ENCODE results near the gene PRKAA1. TPM values are rescaled to one million over a fixed set of nuclear protein-coding genes. Genes with fewer than 3 reads are reported as not detected.

Gene PRKAA1
- total and polyA plus RNA-seq, 2 of the 13 experiments (the other 11 are each of a cell fraction or from before 2014, with no cell fraction given): 36.6 to 58.0 TPM

- no peak for TF ChIP-seq ZNF138 (CRISPR knock-in tag; IDR thresholded peaks at IDR 0.05; ENCODE audit: low read depth)
- no peak for TF ChIP-seq ZNF792 (CRISPR knock-in tag; IDR thresholded peaks at IDR 0.05)
- TF ChIP-seq ZNF724P (CRISPR knock-in tag; IDR thresholded peaks at IDR 0.05; ENCODE audit: borderline replicate concordance): no peak
- TF ChIP-seq AHR (CRISPR knock-in tag; IDR thresholded peaks at IDR 0.05): no peak
- no peak for TF ChIP-seq THRA (CRISPR knock-in tag; IDR thresholded peaks at IDR 0.05; ENCODE audit: borderline replicate concordance)
These were observed 82.2 kb downstream of the PRKAA1 start (continued) for GRCh38 chr5:40716000-40716399.

GRCh38 chr5:40714001-40714400, 84.2 kb downstream of the PRKAA1 start:
- no peak for FAIRE-seq
- in situ Hi-C loops (cut with HindIII; ENCODE audit: extremely low pct_ligation_motif_present, low pct_unique_long_range_greater_than_20kb): no loop called here
- no peaks in the 10 kb centered on the region for H3K9me3 ChIP-seq (ENCODE audit: low read length)
- no peak for TF ChIP-seq CENPT (CRISPR knock-in tag; IDR thresholded peaks at IDR 0.05; ENCODE audit: low read depth)
- TF ChIP-seq ZBTB7B (CRISPR knock-in tag; IDR thresholded peaks at IDR 0.05): no peak
- TF ChIP-seq ATF6 (CRISPR knock-in tag; conservative IDR thresholded peaks at IDR 0.05): no peak
- no peak for TF ChIP-seq ZBTB38 (CRISPR knock-in tag; IDR thresholded peaks at IDR 0.05)
- TF ChIP-seq NCOR1 (IDR thresholded peaks at IDR 0.05; ENCODE audit: borderline replicate concordance, low read length): no peak
- no peak for TF ChIP-seq CBFB (CRISPR knock-in tag; IDR thresholded peaks at IDR 0.05)
- TF ChIP-seq MAFK (conservative IDR thresholded peaks at IDR 0.05 in 1 of 2, IDR thresholded peaks at IDR 0.05 in 1 of 2; ENCODE audit: low read length in 2 of 2): no peak
- TF ChIP-seq ADNP (CRISPR knock-in tag; IDR thresholded peaks at IDR 0.05): no peak
- no peak for TF ChIP-seq IKZF4 (CRISPR knock-in tag; IDR thresholded peaks at IDR 0.05; ENCODE audit: borderline replicate concordance, low read depth, not compliant biosample characterization)
- TF ChIP-seq KDM2A (CRISPR knock-in tag; IDR thresholded peaks at IDR 0.05; ENCODE audit: borderline replicate concordance, low read depth): no peak
- no peak for TF ChIP-seq BHLHE40 (IDR thresholded peaks at IDR 0.05; ENCODE audit: low read length)
- no peak for TF ChIP-seq ZNF567 (CRISPR knock-in tag; IDR thresholded peaks at IDR 0.05; ENCODE audit: borderline replicate concordance)
- no peak for TF ChIP-seq BCLAF1 (IDR thresholded peaks at IDR 0.05)
- no peak for TF ChIP-seq JDP2 (CRISPR knock-in tag; IDR thresholded peaks at IDR 0.05; ENCODE audit: borderline replicate concordance)
- no peak for TF ChIP-seq SP140L (CRISPR knock-in tag; IDR thresholded peaks at IDR 0.05; ENCODE audit: borderline replicate concordance)

More at GRCh38 chr5:40714001-40714400, 84.2 kb downstream of the PRKAA1 start:
- Histone ChIP-seq H3K27me3 (ENCODE audit: control insufficient read depth in 1 of 2, insufficient read depth in 2 of 2, low read length in 2 of 2) (no peaks in the 10 kb centered on the region), H3K27ac (ENCODE audit: extremely low read length, insufficient read depth, low read length) (no peak overlapping the region), H2AFZ (ENCODE audit: low read length) (no peak overlapping the region), H3K9ac (ENCODE audit: insufficient read depth, low read depth, low read length) (no peak overlapping the region), H3K4me1 (ENCODE audit: insufficient read depth, low read length) (no peaks in the 10 kb centered on the region), H3K36me3 (replicated peaks in 1 of 2; ENCODE audit: control insufficient read depth in 1 of 2, insufficient read depth in 2 of 2, low read length in 2 of 2) (peaks cover 0 to 5% of the 10 kb centered on the region in 2 experiments; a peak in 2 of 5 replicates), H3K4me3 (replicated peaks in 1 of 3; ENCODE audit: insufficient read depth in 1 of 3, low read depth in 2 of 3, low read length in 3 of 3) (no peak overlapping the region), H3K4me2 (ENCODE audit: low read depth, low read length) (no peak overlapping the region), H4K20me1 (ENCODE audit: insufficient read depth, low read length) (no peaks in the 10 kb centered on the region), H3K79me2 (ENCODE audit: insufficient read depth, low read length) (no peaks in the 10 kb centered on the region)
- no peak for ATAC-seq
- CTCF ChIA-PET (ENCODE audit: low intra/inter-chr PET ratio, low total read pairs): no interaction called here
- no peak for DNase-seq (ENCODE audit: low spot score)
- no TSS peak for BruUV-seq (replicated peaks)
- intact Hi-C loops (cut with micrococcal nuclease; ENCODE audit: unreplicated experiment): no loop called here
- POLR2A ChIA-PET: no interaction called here

Measured in HepG2 (cell line).